ENCODE results near the gene HAPLN2.
"Not testable (repeated sequence)": the region's sequence is repeated elsewhere in the genome, so short reads cannot be mapped to it uniquely, and the experiment has no call there.

Gene HAPLN2

DNA sequence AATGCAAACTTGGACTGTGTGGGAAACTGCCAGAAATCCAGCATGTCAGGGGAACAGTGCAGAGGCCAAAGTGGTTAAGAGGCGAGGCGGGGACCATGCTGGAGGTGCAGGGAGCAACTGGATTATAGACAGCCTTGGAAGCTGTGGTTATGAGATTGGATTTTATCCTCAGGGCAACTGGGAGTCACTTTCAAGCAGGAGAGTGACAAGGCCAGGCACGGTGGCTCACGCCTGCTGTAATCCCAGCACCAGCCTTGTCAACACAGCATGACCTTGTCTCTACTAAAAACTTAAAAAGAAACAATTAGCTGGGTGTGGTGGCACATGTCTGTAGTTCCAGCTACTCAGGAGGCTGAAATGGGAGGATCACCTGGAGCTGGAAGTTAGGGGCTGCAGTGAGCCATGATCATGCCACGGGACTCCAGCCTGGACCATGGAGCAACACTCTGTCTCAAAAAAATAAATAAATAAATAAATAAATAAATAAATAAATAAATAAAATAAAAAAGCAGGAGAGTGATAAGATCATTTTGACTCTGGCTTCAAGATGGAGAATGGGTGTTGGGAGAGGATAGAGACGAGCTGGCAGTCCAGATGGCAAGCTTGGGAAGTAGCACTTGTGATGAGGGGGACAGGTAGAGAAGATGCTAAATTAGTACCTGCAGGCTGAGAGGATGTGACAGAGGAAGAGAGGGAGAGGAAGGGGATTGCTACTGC lies 3.5 kb downstream of the HAPLN2 start:
- DNase-seq (ENCODE audit: low spot score), result no peak

DNA sequence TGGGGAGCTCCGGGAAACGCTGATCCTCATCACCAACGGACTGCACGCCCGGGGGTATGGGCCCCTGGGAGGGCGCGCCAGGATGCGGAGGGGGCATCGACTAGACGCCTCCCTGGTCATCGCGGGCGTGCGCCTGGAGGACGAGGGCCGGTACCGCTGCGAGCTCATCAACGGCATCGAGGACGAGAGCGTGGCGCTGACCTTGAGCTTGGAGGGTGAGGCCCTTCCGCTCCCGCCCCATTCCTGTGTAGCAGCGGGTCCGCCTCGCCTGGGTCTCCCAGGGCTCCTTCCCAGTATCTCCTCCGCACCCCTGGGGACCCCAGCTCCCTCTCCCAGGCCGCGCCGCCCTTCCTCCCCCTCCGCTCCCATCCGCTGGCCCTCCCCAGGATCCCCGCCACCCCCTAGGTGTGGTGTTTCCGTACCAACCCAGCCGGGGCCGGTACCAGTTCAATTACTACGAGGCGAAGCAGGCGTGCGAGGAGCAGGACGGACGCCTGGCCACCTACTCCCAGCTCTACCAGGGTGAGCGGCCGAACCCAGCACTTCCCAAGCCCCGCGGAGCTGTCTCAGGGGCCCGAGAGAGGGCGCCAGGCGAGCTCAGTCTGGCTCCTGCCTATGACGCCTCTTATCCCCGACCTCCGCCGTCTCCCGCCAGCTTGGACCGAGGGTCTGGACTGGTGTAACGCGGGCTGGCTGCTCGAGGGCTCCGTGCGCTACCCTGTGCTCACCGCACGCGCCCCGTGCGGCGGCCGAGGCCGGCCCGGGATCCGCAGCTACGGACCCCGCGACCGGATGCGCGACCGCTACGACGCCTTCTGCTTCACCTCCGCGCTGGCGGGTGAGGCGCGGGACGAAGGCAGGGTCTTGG lies 5.0 kb downstream of the HAPLN2 start:
- no peak for DNase-seq (ENCODE audit: low spot score)

DNA sequence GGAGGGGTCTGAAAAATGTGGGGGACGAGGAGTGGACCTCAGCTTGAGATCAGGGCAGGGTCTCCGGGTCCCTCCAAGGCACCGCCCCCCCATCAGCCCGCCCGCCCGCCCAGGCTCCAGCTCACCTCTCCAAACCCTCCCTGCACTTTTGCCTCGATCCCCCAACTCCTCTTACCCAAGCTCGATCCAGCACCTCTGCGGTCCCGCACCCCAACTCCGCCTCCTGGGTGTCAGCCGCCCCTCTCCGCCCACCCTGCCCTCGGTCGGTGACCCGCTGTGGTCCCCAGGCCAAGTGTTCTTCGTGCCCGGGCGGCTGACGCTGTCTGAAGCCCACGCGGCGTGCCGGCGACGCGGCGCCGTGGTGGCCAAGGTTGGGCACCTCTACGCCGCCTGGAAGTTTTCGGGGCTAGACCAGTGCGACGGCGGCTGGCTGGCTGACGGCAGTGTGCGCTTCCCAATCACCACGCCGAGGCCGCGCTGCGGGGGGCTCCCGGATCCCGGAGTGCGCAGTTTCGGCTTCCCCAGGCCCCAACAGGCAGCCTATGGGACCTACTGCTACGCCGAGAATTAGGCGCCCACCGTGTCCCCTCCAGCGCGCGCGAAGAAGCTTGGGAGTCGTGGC lies 5.7 kb downstream of the HAPLN2 start:
- DNase-seq (ENCODE audit: low spot score), result no peak

DNA sequence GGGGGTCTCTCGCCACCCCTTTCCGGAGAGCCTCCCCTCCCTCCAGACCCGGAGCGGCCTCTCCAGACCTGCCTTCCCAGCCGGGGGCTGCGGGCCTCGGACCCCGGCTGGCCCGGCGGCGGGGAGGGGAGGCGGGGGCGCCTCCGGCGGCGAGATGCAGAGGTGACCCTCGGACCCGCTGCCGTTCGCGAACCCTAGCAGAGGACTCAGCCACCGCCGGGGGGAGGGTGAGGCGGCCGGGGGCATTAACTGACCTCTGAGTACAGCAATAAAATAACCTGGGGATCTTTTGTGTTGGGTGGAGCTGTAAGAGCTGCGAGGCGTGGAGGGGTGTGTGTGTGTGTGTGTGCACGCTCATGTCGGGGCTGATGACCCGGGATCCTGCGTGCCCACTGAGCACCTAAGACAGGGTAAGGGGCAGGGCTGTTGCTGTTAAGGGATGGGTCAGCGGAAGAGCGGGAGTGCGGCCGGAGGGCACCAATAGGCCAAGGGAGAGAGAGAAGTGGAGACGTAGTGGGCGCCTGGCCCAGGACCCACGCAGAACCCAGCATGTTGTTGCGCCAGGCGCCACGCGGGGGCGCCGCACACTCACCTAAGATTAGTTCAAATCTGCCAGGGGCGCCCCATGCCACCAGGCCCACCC lies 6.3 kb downstream of the HAPLN2 start:
- DNase-seq (ENCODE audit: low spot score), result peak; percentile 77

DNA sequence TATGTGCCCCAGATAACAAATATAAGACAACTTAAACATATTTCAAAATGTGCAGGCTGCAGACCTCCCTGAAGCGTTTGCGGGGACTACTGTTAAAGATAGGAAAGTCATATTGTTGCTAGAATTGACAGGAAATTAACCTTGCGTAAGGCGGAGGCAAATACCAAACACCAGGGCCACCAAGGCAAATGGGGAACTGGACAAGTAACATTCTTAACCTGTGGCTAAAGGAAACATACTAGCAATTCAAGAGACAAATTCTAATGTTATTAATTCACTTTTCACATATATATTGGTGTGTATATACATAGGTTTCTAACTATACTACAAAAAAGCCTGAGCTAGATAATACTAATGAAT lies 6.8 kb downstream of the HAPLN2 start:
- no peak for DNase-seq (ENCODE audit: low spot score)

DNA sequence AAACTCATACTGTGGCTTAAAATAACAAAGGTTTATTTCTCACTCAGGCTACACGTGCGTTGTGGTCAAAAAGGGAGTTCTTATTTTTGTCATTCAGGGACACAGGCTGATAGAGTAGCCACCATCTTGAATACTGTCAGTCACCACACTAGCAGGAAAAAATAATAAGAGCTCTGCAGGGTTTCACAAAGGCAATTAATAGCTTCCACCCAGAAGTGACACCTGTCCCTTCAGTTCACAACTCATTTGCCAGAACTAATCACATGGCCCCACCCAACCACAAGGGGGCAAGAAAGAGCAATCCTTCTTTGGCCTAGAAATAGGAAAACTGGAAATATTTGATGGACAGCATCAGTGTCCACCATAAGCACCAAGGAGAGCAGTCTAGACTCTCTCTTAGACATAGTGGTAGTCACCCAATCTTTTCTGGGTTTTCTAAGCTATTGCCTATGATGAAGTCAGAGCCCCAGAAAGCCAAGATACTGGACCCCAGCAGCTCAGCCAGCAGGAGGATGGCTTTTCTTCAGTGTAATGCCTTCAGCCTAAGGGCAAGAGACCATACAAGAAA lies 8.2 kb downstream of the HAPLN2 start:
- DNase-seq (ENCODE audit: low spot score), result no peak

DNA sequence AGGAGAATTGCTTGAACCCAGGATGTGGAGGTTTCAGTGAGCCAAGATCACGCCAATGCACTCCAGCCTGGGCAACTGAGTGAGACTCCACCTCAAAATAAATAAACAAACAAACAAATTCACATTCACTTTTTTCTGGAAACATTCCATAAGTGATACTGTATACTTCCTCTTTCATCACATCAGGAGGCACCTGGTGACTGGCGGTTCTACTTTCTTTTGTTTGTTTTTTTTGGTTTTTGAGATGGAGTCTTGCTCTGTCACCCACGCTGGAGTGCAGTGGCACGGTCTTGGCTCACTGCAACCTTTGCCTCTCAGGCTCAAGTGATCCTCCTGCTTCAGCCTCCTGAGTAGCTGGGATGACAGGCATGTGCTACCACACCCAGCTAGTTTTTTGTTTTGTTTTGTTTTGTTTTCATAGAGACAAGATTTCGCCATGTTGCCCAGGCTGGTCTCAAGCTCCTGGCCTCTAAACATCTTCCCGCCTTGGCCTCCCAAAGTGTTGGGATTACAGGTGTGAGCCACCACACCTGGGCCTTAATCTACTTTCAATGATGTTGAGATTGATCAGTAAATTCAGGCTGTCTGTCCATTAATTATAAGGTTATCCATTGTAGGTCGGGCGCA lies 10.7 kb downstream of the HAPLN2 start:
- DNase-seq (ENCODE audit: low spot score), result no peak

DNA sequence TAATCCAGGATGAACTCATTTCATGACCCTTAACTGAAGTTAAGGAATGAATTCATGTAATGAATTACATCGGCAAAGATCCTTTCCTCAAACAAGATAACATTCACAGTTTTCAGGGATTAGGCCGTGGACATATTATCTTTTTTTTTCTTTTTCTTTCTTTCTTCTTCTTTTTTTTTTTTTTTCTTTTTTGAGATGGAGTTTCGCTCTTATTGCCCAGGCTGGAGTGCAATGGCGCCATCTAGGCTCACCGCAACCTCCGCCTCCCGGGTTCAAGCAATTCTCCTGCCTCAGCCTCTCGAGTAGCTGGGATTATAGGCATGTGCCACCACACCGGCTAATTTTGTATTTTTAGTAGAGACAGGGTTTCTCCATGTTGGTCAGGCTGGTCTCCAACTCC lies 11.9 kb downstream of the HAPLN2 start:
- not testable (repeated sequence) for DNase-seq (ENCODE audit: low spot score)

DNA sequence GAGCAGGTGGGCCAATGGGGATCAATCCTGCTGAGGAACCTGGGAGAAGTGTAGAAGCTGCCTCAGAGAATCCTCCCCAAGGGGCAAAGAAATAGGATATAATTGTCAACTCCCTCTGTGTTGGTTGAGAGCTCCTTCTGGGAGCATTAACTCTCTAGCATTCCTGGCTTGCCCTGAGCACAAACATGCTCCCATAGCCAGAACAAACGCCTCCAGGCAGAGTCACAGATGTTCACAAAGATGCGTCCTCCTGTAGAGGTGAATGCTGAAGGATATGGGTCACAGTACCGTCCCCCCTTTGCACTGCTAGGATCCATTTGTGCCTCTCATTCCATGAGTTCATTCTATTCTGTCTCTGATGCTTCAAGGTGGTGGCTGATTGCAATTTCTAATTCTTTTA lies 13.1 kb downstream of the HAPLN2 start:
- no peak for DNase-seq (ENCODE audit: low spot score)

DNA sequence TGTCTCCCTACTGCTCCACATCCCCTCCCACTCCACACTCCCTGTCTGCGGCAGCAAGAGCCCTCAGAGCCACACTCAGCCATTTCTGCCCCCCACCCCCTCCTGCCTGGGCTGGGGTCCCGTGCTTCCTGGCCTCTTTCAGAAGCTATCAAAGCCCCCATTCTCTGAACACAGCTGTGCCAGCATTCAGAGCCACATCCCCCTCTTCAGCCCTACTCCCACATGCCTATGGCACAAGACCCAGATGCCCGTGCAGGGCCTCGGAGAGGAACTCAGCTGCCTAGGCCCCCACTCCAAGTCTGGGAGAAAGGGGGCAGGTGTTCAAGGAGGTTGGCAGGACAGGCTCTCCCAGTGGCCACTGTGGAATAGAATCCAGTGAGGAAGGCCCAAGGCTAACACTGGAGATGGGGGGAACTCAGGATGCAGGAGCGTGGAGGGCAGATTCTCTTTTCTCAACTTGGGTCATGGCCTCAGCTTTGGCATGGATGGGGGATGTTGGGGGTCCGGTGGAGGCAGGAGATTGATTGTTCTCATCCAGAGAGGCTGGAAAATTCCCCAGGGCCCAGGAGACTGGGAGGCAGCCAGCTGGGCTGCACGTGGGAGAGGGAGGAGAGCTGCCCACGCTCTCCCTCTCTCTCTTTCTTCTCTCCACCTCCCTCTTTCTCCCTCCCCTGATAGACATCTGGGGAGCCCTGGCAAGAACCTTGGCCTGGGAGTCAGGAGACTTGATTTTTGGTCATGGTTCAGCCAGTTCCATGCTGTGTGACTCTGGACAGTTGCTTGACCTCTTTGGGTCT lies 19.2 kb downstream of the HAPLN2 start:
- DNase-seq (ENCODE audit: low spot score), result peak; percentile 71

DNA sequence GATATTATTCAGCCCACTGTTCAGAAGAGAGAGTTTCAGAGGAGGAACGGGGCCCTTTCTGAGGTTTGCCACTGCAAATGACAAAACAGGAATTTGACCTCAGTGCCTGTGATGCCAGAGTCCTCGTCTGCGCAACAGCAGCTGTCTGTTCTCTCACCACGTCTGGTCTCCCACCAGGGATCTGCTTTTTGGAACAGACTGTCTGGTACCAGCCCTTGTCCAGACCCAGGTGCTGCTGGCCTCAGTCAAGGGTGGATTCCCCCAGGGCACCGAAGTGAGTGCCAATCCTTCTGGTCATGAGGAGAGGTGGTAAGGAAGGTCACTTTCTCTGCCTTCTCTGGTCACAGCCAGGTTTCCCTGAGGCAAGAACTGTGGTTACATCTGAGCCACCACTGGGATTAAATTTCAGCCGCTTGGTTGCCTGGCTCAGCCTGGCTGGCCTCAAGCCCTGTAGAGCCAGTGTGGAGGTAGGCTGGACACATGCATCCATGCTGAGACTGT lies 20.4 kb downstream of the HAPLN2 start:
- no peak for DNase-seq (ENCODE audit: low spot score)

DNA sequence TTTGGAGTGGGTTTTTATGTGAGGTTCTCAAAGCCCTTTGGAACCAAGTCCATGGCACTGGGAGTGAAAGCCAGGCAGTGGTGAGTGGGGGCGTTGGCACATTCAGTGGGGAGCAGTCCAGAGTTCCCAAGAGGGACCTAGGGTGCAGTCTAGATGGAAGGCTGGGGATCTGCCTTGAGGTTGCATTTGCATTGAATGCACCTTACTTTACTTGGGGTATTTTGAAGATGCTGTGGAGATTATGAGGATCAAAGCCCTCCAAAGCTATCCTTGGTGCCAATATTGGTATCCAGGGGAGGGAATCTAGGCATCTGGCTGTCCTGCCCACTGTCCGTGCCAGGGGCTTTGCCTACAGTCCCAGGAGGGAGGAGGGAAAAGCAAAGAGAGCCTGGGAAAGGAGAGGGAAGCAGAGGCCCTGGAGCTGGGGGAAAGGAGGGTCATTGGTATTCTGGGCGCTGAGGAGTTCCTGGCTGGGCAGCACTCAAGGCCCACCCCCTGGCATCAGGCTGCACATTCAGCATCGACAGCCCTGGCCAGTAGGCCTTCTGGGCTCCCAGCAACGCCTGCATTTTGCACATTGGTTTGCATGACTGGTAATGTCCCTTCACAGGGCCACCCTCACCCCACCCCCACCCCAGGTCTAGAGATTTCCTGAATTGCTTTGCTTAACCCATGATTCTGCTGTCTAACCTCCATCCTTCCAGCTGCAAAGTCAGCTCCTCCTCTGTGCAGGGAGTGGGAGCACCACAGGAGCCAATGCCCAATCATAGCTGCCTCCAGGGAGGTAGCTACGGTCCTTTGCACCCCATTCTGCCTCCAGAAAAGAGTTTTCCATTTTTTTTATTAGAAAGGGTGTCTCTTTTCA lies 21.9 kb downstream of the HAPLN2 start:
- DNase-seq (ENCODE audit: low spot score), result peak; percentile 89

DNA sequence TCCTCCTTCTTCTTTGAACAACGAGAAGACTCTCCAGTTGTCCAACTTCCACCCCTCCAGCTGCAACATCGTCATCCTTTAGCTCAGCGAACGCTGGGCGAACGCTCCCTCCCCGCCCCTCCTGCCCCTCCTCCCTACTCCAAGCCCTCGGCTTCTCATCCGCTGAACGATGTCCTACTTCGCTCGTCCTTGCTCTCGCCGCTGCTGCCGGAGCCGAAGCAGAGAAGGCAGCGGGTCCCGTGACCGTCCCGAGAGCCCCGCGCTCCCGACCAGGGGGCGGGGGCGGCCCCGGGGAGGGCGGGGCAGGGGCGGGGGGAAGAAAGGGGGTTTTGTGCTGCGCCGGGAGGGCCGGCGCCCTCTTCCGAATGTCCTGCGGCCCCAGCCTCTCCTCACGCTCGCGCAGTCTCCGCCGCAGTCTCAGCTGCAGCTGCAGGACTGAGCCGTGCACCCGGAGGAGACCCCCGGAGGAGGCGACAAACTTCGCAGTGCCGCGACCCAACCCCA lies 22.6 kb downstream of the HAPLN2 start, which contains the start of gene BCAN:
Gene BCAN (plus strand): TSS at position 357 of the 504 bp plus-strand sequence. CDS start 3,938 bp downstream, outside the sequence.
- DNase-seq (ENCODE audit: low spot score), result peak; percentile 88

DNA sequence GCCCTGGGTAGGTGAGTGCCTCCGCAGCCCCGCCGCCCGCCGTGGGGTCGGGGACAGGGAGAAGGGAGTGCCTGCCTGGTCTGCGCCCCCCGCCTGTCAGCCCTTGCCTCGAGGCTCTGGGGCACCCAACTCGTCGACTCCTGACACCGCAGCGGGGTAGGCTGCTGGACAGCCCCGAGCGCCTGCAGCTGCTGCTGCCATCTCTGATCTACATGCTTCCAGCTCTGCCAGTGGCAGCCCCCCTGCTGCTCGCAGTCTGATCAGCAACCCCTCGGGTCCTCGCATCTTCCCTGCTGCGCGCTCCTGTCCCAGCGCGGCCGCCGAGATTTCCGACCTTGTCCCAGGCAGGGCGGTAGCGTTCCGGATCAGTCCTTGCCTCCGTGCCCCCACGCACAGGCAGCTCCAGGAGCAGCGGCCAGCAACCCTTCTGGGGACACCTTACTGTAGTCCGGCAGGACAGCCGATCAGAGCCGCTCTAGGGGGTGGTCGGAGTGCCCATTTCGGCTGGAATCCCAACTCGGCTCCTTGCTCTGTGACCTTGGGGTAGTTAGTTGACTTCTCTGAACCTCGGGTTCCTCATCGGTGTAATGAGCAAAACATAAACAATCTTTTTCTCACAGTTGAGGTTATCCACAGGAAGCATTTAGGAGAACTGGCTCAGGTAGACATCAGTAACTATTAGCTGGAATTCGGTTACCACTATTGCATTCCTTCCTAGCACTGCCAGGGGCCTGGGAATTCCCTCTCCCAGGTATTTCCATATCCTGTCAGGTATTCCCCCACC lies 23.2 kb downstream of the HAPLN2 start:
- no peak for DNase-seq (ENCODE audit: low spot score)

DNA sequence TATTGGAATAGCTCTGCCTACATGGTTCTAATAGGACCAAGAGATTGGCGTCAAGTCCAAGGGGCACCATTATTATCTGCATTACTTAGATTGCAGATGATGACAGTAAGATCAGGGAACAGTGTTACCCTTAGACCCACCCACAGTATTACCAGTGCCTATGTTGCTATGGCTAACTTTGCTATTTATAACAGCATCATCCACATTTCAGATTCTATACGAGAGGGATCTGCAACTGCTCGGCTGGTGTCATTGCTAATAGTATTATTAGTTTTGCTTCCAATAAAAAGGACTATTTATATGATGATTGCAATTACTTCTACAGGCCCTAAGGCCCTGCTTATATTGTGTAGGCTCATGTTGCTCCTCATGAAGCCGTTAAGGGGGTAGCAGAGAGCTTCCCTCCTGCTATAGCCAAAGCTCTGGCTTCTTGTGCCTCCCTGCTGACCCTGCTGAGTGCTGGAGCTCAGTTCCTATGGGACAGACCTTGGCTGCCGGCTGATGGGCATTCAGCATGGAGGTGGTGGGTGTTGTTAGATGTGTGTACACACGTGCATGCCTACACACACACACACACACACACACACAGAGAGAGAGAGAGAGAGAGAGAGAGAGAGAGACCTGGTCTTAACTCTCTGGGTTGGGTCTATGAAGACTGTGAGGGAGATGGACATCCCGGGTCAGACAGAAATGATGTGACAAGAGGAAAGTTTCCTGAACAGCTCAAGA lies 24.0 kb downstream of the HAPLN2 start:
- no peak for DNase-seq (ENCODE audit: low spot score)

DNA sequence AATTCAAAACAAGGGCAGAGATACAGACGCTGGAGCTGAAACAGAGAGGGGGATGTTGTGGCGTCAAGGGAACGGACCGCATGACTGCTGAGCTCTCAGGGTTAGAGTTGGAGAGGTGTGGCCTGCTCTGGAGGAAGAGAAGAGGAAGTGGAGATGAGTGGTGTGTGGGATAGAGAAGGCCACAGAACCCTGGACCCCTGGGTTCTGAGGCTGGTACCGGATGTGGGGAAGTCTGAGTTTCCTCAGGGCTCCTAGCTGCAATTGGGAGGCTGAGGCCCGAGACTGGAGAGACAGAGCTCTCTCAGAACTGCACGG lies 24.5 kb downstream of the HAPLN2 start:
- no peak for DNase-seq (ENCODE audit: low spot score)

DNA sequence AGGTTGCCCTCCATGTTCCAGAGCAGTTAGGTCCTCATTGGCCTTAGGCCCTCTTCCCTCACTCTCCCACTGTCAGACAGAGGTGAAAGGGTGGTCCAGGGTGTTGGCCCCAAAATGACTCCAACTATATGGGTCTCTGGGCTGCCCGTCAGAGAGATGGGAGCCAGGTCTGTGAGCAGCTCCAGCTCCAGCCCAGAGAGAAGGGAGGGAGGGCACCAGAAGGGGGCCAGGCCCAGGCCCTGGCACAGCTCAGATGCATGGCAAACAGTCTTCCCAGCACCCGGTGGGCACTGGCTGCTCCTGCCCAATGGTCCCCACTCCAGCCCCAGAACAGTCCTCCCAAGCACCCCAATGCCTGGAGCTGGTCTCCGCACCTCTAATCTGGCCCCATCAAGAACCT lies 24.9 kb downstream of the HAPLN2 start:
- DNase-seq (ENCODE audit: low spot score), result no peak

DNA sequence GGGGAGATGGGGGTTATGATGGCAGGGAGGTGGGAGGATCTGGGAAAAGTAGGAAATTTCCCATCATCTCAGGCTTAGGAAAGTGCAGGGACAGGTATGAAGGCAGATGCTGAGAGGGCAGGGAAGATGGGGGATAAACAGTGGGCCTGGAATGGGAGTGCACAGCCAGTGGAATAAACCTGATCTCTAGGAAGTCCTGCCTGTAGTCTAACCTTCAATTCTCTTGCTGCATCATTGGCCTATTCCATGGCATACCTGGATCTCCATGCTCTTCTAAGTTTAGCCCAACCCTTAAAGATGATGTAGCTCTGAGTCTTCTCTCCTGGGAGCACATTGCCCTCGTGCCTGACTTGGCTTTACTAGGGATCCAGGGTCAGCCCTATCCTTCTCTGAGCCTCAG lies 25.4 kb downstream of the HAPLN2 start:
- no peak for DNase-seq (ENCODE audit: low spot score)

Data from Ammon's horn (tissue), 1 donor.